Progenitor cell of endocrine pancreas (in vitro differentiated cells): ENCODE measurements around the gene SOX13. TPM values are rescaled to one million over a fixed set of nuclear protein-coding genes. Genes with fewer than 3 reads are reported as not detected.

Source experiments
- DNase-seq: peaks from one replicate; pipeline ENCODE4 v3.0.0; 2021; ENCODE audit warnings: low spot score; ENCODE audit not compliant: unreplicated experiment
- H3K27ac Mint-ChIP-seq: 2 replicates; pipeline ENCODE4 v1.8.0; 2021; ENCODE audit warnings: mild to moderate bottlenecking, moderate library complexity, mixed read lengths
- H3K27me3 Mint-ChIP-seq: 2 replicates; pipeline ENCODE4 v1.8.0; 2021; ENCODE audit warnings: mixed read lengths
- H3K36me3 Mint-ChIP-seq: 2 replicates; pipeline ENCODE4 v1.8.0; 2022; ENCODE audit warnings: mixed read lengths; ENCODE audit not compliant: insufficient read depth
- H3K4me1 Mint-ChIP-seq: 2 replicates; pipeline ENCODE4 v1.8.0; 2021; ENCODE audit warnings: low read depth, mixed read lengths
- H3K4me3 Mint-ChIP-seq: 2 replicates; pipeline ENCODE4 v1.8.0; 2021; ENCODE audit warnings: low read depth, mild to moderate bottlenecking, moderate library complexity, mixed read lengths
- H3K9me3 Mint-ChIP-seq: 2 replicates; pipeline ENCODE4 v1.8.0; 2021; ENCODE audit warnings: low read depth, mixed read lengths
- CTCF ChIP-seq: fragments of 200-600 bp; sonication (generic); IDR thresholded peaks from one replicate; pipeline ENCODE4 v1.5.0; 2021; ENCODE audit warnings: antibody characterized with exemption, mild to moderate bottlenecking; ENCODE audit not compliant: unreplicated experiment
- total RNA-seq: library from RNA; stranded (reverse); gene quantifications from 2 replicates; pipeline ENCODE4 v1.2.1, GENCODE V29; 2021

SOX13 gene
- total RNA-seq, 1 donor from 2014 or later = 61.6 TPM

DNA sequence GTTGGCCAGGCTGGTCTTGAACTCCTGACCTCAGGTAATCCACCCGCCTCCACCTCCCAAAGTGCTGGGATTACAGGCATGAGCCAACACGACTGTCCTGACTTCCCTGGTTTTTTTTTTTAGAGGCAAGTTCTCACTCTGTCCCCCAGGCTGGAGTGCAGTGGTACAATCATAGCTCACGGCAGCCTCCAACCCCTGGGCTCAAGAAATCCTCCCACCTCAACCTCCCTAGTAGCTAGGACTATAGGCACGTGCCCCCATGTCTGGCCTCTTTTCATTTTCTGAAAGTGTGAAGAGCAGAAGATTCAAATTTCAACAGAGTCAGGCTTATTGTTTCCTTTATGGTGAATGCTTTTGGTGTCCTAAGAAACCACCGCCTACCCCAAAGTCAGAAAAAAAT, 21.7 kb upstream of the SOX13 start:
- Mint-ChIP-seq H3K27me3 (no peaks in the 10 kb centered on the region), H3K4me3 (no peak overlapping the region), H3K4me1 (peaks cover 12% of the 10 kb centered on the region), H3K27ac (no peak overlapping the region), H3K36me3 (no peaks in the 10 kb centered on the region), H3K9me3 (no peaks in the 10 kb centered on the region)
- TF ChIP-seq CTCF = no peak
- DNase-seq = no peak

DNA sequence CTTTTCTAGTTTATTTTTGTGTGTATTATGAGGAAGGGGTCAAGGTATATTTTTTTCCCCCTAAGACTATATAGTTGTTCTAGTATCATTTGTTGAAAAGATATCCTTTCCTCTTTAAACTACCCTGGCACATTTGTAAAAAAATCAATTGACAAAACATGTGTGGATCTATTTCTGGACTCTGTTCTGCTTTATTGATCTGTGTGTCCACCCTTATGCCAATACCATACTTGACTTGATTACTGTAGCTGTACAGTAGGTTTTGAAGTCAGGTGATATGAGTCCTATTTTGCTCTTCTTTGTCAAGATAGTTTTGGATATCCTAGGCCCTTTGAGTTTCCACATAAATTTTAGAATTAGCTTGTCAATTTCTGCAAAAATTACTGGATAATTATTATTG, 21.2 kb upstream of the SOX13 start:
- Mint-ChIP-seq H3K27me3 (no peaks in the 10 kb centered on the region), H3K4me1 (peaks cover 12% of the 10 kb centered on the region), H3K4me3 (no peak overlapping the region), H3K27ac (peak overlapping the region; percentile 15), H3K9me3 (no peaks in the 10 kb centered on the region), H3K36me3 (no peaks in the 10 kb centered on the region)
- no peak for TF ChIP-seq CTCF
- DNase-seq = no peak

GRCh38 chr1:204053893-204054292, 19.0 kb upstream of the SOX13 start:
- Mint-ChIP-seq H3K9me3 (no peaks in the 10 kb centered on the region), H3K27me3 (no peaks in the 10 kb centered on the region), H3K4me1 (peaks cover 12% of the 10 kb centered on the region), H3K36me3 (no peaks in the 10 kb centered on the region), H3K4me3 (no peak overlapping the region), H3K27ac (no peak overlapping the region)
- no peak for TF ChIP-seq CTCF
- DNase-seq = no peak

GRCh38 chr1:204059970-204060369, 12.9 kb upstream of the SOX13 start:
- Mint-ChIP-seq H3K4me1 (peaks cover 4% of the 10 kb centered on the region), H3K9me3 (no peaks in the 10 kb centered on the region), H3K27me3 (no peaks in the 10 kb centered on the region), H3K27ac (no peak overlapping the region), H3K4me3 (no peak overlapping the region), H3K36me3 (no peaks in the 10 kb centered on the region)
- no peak for DNase-seq
- no peak for TF ChIP-seq CTCF

GRCh38 chr1:204062106-204062505, 10.8 kb upstream of the SOX13 start:
- no peaks in the 10 kb centered on the region for H3K9me3 Mint-ChIP-seq
- TF ChIP-seq CTCF = no peak
- peaks cover 2% of the 10 kb centered on the region for H3K27me3 Mint-ChIP-seq
- no peak overlapping the region for H3K27ac Mint-ChIP-seq
- H3K4me1 Mint-ChIP-seq = peaks cover 4% of the 10 kb centered on the region
- H3K4me3 Mint-ChIP-seq = no peak overlapping the region
- DNase-seq = no peak
- no peaks in the 10 kb centered on the region for H3K36me3 Mint-ChIP-seq
